HG03571 (cell line): ENCODE measurements around the gene TMEM141.

ENCODE experiments used
- ATAC-seq: cut with Tn5 transposase; IDR thresholded peaks from one replicate; pipeline ENCODE4 v1.9.1; 2021; ENCODE audit not compliant: unreplicated experiment

The TMEM141 gene

DNA sequence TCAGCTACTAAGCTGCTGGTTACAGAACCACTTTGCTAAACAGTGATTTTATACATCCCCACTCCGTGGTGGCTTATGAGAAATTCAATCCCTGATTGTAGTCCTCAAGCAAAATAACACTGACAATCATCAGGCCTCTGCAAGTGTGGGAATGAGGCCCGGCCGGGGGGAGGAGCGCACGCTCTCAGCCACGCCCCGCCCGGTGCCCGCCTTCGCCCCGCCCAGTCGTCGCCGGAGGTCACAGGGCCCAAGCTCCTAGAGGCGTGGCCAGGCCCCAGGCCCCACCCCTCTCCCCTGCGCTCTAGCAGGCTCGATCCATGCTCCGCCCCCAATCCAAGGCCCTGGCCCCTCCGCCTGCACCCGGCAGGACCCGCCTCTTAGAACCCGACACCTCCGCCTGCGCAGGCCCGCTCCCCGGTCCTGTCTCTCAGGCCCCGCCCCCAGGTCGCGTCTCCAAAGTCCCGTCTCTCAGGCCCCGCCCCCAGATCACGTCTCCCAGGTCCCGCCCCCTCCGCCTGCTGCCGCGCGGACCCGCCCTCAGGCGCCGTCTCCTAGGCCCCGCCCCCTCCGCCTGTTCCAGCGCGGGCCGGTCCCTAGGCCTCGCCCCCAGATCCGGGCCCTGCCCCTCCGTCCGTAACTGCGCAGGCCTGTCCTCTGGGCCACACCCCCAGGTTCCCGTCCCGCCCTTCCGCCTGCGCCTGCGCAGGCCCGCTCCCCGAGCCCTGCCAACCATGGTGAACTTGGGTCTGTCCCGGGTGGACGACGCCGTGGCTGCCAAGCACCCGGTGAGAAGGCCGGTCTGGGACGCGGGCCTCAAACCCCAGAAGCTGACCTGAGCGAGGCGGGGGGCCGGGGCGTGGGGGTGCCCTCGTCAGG lies at the start of gene TMEM141:
TMEM141 (plus strand) TSS at position 705 of the 876 bp plus-strand sequence; CDS start at position 732, 27 bp downstream.
- ATAC-seq = peak; percentile 88

- no peak for ATAC-seq
Observed at GRCh38 chr9:136741883-136742571, 49.1 kb upstream of the TMEM141 start.

DNA sequence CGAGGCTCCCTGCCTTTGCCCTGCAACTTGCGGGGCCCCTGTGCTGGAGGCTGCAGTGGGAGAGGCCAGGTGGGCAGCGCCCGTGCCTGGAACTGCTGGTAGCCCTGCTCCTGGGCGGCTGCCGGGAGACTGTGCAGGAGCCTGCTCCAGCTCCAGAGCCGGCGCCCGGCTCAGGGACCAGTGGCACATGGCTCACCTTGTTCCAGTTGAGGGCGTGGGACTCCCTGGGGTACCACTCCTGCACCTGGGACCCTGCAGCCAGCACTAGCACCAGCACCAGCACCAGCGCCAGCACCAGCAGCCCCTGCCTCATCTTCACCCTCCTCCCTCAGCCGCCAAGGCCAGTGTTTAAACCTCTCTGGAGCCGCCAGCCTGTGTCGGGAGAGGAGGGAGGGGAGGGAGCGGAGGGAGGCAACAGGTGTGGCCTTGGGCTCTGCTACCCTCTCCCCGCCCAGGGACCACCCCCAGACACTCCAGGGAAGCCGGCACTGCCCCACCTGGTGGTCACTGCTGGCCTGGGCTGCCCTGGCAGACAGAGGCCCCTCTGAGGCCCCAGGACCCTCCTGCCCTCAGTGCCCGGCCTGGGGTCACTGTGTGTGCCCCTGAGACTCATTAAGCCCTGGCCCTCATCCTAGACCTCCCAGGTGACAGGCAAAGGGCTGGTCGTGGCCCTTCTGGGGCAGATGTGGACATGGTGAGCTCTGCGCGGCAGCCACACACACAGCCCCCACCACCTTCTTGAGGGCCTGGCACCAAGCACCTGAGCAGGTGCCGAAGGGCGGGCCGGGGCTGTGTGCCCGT lies 48.4 kb upstream of the TMEM141 start, which contains the start of gene LCN10:
LCN10 (minus strand) TSS at position 350 of the 801 bp plus-strand sequence; CDS start at position 313, 37 bp downstream.
- ATAC-seq = no peak

GRCh38 chr9:136743639-136744211 lies 47.4 kb upstream of the TMEM141 start:
- no peak for ATAC-seq

GRCh38 chr9:136744773-136745172 lies 46.4 kb upstream of the TMEM141 start:
- no peak for ATAC-seq

- ATAC-seq = no peak
Observed at GRCh38 chr9:136745389-136746154, 45.6 kb upstream of the TMEM141 start.

DNA sequence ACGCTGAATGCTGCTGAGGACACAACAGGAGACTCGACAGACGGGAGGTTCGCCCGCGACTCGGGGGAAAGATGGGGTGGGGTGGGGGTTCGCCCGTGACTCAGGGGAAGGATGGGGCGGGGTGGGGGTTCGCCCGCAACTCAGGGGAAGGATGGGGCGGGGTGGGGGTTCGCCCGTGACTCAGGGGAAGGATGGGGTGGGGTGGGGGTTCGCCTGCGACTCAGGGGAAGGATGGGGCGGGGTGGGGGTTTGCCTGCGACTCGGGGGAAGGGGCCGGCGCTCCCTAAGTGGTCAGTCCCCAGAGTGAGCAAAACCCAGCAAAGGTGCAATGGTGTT lies 45.0 kb upstream of the TMEM141 start:
- no peak for ATAC-seq

GRCh38 chr9:136746621-136747020 lies 44.5 kb upstream of the TMEM141 start:
- no peak for ATAC-seq

GRCh38 chr9:136747161-136748060 lies 43.7 kb upstream of the TMEM141 start:
- ATAC-seq = no peak

GRCh38 chr9:136748201-136748600 lies 42.9 kb upstream of the TMEM141 start, which contains the start of gene LCN6:
TSS of gene LCN6 (minus strand) at chr9:136748525. CDS start at chr9:136748483, 42 bp downstream.
- ATAC-seq = no peak

GRCh38 chr9:136748666-136749611 lies 42.2 kb upstream of the TMEM141 start:
- no peak for ATAC-seq

DNA sequence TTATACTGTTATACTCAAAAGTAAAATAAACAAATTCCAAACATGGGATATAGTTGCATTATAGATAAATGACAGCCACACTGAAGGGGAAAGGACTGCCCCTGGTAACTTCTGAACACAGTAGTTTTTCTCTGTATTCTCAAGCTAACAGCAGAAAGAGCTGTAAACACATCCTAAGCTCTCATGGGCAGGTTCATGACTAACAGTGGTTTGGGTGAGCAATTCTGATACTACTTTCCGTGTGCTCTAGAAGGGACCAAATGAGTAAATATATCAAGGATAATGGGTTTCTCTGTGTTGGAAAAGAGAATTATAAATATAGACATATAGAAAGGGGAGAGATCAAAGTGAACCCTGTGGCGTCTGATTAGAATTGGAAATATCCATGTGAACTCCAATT lies 40.6 kb upstream of the TMEM141 start:
- no peak for ATAC-seq

DNA sequence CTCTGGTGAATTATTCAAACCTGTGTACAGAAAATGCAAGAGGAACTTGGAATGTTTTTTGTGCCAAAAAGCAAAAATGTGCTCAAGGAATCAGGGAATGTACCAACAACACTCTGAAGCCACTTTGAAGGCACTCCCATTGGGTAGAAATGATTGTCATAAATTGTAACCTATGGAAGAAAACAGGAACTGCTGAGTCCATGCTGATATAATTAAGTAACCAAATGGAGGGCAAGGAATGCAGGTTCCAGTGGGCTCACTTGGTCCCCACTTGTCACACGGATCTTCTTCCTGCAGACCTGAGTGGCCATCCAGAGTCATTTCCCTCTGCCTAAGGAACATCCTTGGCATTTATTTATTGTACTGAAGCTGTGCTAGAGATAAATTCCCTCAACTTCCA lies 39.9 kb upstream of the TMEM141 start:
- no peak for ATAC-seq

DNA sequence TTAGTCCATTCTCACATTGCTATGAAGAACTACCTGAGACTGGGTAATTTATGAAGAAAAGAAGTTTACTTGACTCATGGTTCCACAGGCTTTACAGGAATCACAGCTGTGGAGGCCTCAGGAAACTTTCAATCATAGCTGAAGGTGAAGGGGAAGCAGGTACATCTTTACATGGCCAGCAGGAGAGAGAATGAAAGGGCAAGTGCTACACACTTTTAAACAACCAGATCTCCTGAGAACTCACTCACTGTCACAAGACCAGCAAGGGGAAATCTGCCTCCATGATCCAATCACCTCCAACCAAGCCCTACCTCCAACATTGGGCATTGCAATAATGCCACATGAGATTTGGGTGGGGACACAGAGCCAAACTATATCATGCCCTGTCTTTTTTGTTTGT lies 39.3 kb upstream of the TMEM141 start:
- no peak for ATAC-seq

DNA sequence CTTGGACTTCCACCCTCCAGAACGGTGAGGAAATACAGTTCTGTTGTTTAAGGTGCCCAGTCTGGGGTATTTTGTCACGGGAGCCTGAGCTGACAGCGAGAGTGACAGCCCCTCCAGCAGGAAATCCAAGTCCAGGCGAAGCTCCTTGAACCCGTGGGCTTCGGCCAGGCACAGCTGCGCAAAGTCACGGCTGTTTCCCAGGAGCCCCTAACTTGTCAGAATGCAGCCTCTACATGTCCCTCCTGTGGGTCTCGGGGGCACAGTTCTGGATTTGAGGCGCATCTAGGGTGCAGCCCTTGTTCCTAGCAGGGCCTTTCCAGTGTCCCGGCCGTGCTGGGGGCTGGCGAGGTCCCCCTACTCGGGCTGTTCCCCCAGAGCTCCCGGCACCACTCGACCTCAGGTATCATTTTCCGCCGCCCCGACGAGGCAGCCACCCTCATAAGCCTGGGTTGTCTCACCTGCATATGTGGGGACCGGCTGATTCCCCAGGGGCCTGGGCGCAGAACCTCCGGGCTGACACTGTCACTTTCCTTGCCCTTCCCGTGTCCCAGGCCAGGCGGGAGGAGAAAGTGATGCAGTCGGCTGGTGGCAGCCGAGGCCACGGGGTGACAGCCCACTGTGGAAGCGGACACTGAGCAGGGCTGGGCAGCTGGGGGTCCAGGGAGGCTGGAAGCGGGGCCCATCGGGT lies 37.6 kb upstream of the TMEM141 start:
- no peak for ATAC-seq

DNA sequence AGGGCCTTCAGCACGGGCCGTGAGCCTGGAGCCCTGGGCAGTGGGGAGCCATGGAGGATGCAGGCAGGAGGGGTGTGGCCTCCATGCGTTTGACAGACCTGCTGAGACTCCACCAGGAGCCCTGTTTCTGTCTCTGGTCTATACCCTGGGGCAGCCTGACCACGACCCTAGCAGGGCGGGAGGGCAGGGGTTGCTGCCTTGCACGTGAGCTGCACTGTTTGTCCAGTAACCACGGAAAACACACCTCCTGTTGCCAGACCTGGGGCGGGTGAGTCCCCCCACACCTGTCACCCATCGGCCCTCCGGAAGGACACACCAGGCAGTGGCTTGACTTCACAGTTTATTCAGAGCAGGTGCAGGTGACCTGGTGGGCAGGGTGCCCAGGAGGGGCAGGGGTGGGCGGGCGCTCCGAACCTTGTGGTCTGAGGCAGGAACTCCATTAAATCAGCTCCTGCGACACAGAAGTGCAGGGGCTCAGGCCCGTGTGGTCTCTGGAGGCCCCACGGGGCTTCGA lies 37.0 kb upstream of the TMEM141 start:
- ATAC-seq = no peak

- ATAC-seq = no peak
Observed at GRCh38 chr9:136754626-136755301, 36.4 kb upstream of the TMEM141 start.
